GM19455 (cell line): ENCODE results near the gene VPS41.

Source experiments
- ATAC-seq: cut with Tn5 transposase; IDR thresholded peaks from one replicate; pipeline ENCODE4 v1.9.1; 2021; ENCODE audit not compliant: unreplicated experiment

The VPS41 gene

DNA sequence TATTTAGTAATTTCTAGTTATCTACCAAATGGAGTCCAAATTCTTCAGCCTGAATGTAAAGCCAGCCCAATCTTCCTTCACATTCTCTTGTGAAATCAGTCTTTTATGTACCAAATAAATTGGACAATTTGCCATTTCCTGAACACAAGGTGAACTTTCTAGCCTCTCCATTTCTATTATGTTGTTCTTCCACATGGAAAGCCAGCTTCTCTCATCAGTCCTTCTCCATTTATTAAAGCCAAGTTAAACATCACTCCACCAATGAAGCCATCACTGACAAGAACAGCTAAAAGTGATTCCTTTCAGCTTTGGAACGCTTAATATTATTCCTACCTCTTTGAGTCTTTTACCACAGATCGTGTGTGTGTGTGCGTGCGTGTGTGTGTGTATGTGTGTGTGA is 88.4 kb downstream of the VPS41 start:
- no peak for ATAC-seq

DNA sequence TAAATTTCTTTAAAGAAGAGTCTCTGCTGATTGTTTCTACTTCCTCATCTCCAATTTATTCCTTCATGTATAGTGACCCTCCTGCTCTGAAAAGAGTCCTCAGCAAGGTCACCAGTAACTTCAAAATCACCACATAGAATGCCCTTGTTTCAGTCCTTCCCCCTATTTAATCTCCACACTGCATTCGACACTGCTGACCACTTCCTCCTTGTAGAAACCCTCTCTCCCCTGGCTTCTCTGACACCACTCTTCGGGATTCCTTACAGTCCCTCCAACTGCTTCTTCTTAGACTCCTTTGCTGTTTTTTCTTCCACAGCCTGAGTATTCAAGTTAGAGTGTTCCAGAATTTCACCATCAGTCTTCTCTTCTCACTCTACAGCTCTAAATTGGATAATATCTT is 89.5 kb downstream of the VPS41 start:
- ATAC-seq, result no peak

DNA sequence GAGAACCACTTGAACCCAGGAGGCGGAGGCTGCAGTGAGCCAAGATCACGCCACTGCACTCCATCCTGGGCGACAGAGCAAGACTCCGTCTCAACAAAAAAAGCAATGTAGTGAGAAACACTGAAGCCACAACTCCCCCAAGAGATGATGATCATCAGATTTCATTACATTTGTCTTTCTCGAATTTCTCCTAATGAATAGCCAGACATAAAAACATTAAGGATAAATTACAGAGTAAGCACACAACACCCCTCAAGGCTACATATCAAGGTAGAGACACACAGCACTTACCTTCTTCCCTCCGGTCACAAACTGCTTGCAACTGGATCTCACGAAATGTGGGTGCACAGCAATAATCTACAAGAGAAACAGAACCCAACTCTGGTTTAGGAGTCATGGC is 91.5 kb downstream of the VPS41 start:
- no peak for ATAC-seq

GRCh38 chr7:38813768-38814167 is 95.2 kb downstream of the VPS41 start:
- no peak for ATAC-seq

DNA sequence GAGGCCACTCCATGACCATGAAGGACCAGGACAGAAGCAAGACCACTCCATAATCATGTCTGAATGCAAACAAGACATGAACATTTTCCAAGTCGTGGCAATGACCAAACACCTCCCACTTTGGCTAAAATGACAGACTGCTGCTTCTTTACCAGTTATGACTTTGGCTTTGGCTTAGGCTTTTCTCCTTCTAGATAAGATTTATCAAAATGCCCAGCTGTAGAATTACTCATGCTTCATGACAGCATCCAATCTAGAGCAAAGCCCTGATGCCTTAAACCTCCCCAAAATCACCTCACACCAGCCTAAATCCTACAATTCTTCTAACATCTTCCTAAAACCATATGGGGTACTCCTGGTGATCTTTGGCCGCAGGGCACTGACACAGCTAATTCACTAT is 102.1 kb downstream of the VPS41 start:
- ATAC-seq, result no peak

DNA sequence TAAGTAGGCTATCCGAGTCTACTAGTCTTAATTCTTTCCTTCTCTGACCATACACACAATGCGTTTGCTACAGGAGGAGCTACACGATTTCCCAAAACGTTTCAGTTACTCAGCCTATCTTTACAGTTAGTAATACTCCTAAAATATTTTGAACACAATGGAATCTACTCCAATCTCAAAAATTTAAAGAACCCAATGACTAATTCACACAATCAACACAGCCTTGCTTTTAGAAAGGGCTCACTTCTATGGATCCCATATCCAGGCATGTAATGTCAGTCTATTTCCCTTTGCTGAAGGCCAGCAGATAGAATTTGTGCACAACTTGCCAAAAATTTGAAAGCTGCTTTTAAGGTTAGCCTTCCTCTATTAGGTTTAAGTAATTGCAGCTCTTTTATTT is 107.2 kb downstream of the VPS41 start:
- ATAC-seq, result no peak

DNA sequence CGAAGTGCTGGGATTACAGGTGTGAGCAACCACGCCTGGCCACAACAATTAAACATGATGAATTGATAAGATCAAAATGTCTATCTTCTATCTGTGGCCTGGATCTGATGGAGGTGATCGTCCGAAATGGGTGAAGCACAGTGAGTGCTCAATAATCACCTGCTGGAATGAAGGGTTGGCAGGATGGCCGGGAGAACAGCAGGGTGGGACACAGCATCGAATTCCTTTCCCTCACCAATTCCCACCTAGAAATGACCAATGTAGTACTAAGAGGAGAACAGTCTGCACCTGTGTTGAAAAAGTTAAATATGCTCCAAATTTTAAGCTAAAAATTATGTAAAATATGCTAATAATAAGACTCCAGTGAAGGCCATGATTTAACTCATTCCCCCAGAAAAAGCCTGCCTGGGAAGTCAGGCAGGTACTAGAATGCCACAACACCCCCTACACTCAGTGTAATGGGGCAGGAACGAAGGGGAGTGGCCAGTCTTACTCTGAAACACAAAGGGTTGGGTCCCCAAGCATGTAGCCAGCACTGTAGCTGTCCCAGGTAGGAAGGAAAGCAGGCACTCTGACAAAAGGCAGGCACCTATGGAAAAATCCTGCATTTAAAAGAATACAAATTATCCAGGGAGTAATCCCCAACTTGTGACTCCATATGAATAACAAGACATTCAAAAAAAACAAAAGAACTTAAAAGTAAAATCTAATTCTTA is 110.3 kb downstream of the VPS41 start:
- no peak for ATAC-seq

DNA sequence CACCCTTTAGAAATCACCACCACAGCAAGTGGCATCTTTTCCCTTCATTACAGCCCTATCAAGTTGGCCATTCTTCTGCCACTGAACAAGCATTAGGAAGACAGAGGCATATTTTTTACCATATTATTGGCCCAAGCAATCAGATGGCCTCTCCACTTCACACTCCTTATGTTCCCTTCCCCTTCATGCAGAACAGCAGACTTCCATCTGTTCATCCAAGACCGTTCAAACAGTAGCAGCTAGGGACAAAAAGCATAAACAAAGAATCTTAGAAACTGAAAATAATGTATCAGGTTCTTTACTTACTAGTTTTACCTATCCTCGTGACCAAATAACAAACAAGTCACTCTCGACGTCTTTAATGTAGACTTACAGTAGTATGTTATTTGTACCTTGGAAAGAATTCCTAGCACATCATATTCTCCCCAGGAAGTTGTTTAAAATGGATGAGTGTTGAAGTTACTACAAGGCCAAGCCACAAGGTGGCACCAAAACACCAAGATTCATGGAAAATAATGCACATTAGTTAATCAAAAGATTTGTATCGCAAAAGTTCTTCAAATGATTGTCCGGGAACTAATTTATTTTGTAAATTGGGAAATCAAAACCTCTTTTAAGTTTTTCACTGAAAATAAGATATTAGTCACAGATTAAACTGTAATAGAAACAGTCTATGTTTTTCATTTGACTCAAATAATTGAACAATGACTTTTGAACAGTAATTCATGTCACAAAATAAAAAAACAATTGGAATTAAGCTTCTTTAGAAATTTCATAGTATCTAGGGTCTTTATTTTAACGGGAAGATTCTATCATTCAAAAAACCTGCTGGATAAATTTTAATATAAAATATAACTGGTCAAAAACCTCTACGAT is 112.1 kb downstream of the VPS41 start:
- ATAC-seq, result no peak

DNA sequence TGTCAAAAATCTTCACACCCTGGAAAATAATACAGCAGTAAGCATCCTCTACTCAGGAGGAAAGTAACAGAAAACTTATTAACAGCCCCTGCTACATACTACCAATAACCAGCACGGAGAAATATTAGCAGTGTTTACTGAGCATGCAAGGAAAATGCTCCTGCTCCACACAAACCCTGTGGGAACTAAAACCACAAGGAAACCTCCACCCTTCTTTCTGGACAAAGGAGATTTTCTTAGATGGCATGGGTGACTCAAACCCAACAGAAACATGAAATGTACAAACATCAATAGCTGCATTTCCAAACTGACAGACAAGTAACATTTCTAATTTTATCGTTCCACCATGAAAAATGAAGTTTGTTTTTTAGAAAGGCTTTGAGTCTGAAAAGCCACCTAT is 113.4 kb downstream of the VPS41 start:
- ATAC-seq, result no peak

DNA sequence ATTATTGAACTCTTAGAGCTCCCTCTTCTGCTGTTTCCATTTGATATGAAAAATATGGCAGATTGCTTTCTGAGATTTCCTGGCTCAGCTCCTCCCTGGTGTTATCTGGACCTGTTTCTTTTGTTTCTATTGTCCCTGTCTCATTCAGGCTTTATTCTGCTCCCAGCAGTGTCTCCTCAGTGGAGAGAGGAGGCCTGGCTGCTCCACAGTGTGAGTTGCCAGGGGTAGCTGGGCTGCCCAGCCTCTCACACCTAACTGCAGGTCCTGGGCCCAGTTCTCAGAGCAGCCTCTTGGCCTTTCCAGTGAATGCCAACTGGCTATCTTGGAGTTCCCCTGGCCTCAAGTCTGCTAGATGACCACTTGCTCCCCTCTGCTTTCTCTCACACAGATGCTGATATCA is 127.0 kb downstream of the VPS41 start:
- ATAC-seq, result no peak

- no peak for ATAC-seq
Observed at GRCh38 chr7:38777609-38778008, 131.4 kb downstream of the VPS41 start.

DNA sequence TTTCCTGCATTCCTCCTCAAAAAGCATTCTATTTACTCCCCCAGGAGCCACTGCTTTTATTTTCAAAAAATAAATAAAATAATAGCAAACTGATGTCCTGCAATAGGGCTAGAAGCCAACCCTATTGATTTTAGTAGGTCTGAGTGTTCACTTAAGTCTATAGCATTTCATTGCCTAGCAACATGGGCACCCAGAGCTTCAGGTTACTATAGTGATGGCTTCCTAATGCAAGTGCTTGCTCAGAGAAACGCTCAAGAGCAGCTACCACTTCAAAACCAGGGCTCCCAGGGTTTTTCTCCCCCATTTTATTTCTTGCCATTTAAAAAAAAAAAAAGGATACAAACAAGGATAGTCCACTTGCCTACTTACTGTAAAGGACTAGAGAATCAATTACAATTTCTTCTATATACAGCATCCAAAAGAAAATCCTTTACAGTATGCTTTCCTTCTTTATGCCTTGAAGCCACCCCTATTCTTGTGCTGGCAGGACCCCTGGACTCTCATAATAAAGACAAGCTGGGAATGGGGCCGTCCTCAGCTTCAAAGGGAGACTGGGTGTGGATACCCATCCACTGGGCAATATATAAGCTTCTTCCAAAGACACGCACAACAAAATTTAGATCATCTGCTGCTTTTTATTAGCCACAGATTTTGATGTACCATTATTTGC is 133.3 kb downstream of the VPS41 start:
- no peak for ATAC-seq

DNA sequence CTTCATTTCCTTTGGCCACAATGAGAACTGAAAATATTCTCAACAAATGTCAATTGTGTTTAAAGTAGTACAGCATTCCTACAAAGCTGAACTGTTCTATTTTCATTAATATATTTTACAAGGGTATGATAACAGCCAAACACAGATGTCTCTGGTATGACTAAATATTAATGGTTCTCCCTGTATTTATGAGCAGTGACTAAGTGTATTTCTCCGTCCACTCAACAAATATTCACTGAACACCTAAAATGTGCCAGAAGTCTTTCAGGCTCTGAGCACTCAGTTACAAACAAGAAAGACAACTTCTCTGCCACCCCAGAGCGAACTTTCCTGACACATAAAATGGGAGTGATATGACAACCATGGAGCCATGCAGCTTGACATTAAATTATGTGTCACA is 135.6 kb downstream of the VPS41 start:
- ATAC-seq, result no peak

GRCh38 chr7:38760226-38760625 is 148.8 kb downstream of the VPS41 start:
- no peak for ATAC-seq

- ATAC-seq, result no peak
Observed at GRCh38 chr7:38759028-38759427, 150.0 kb downstream of the VPS41 start.

- no peak for ATAC-seq
Observed at GRCh38 chr7:38757931-38758330, 151.1 kb downstream of the VPS41 start.

DNA sequence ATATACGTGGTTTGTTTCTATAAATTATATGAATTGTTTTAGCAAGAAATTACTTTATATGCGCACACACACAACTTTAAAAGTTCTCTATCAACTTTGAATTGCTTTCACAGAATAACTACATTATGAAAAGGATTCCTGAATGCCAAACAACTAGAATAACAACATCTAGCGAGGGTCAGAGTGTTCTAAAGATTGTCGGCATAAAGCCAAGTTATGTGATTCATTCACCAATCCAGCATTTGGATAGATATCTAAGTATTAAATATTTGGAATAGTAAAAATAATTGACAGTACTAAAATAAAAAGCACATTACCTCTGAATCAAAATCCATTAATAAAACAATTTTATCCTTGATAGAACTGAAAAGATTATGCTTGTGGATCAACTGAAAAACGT is 152.5 kb downstream of the VPS41 start:
- ATAC-seq, result no peak

DNA sequence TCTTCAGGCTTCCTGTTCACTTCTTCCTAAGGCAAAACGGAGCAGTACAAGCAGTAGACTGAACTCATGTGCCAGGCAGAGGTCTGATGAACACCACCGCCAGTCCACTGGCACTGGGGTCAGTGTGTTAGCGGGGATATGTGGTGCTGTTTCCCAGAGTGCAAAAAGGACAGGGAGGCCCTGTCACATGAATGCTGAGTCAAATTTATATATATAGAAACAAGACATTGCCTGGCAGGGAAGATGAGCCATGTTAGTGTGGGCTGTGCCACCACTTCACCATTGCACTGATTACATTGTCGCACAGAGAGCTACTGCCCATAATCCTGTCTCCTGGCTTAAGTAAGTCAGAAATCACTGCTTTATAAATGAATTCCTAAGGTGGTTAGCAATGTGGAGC is 155.6 kb downstream of the VPS41 start:
- ATAC-seq, result no peak

DNA sequence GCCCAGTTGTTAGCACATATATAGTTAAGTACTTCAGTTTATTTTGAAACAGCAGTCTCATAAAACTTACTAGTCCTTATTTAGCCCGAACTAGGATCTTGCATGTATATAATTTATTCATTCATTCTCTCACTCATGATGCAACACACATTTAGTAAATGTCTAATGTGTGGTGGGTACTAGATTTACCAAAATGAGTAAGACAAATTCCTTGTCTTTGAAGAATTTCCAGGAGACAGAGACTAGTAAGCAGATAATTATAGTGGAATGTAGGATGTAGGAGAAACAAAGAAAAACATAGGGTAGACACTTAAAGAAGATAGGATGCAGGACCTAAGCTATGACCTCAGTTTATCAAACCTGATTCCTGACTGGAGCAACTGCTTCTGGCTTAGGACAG is 157.6 kb downstream of the VPS41 start:
- ATAC-seq, result no peak

GRCh38 chr7:38748056-38748610 is 160.9 kb downstream of the VPS41 start:
- ATAC-seq, result no peak

GRCh38 chr7:38746438-38746837 is 162.6 kb downstream of the VPS41 start:
- ATAC-seq, result no peak

DNA sequence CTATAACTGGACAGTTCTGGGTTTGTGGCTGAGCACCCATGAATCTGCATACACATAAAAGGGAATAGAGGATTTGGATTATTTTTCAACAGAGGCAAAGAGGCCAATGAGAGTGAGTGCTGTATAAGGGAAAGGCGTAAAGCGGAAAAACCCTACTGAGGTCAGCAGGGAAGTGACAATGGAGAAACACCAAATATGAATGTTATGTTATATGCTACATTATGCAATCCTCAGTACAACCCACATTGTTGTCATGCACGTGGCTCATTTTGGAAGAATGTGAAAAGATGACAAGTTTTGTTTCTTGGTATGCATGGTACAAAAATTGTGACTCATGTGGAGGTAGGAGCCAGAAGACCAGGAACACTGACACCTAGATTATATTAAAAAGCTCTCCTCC is 164.2 kb downstream of the VPS41 start:
- ATAC-seq, result no peak
